B cell (primary cell): ENCODE measurements around the gene MAPKAP1. TPM values are rescaled to one million over a fixed set of nuclear protein-coding genes. Genes with fewer than 3 reads are reported as not detected.

Experiments used
- ATAC-seq: fragments of 200-7000 bp; cut with Tn5 transposase; one replicate; pipeline ENCODE4 v1.10.0; 2021; ENCODE audit warnings: low read depth, mild to moderate bottlenecking, moderate number of reproducible peaks, moderate library complexity
- CTCF ChIA-PET: fragments of 350-600 bp; sonication (Branson Sonifier 250); formaldehyde crosslinking; loops from one replicate; lab custom pipeline; 2021; ENCODE audit warnings: antibody characterized with exemption, inconsistent platforms; lab: Charles Lee
- POLR2A ChIA-PET: fragments of 350-600 bp; sonication (Branson Sonifier 250); formaldehyde crosslinking; loops from one replicate; lab custom pipeline; 2021; ENCODE audit warnings: antibody characterized with exemption; lab: Charles Lee
- DNase-seq: peaks from one replicate; pipeline ENCODE4 v3.0.0; 2013
- H2AFZ ChIP-seq: 2 replicates; pipeline ENCODE4 v1.6.1; 2012; ENCODE audit warnings: mild to moderate bottlenecking, low read depth, low read length; ENCODE audit not compliant: insufficient read depth, poor library complexity, severe bottlenecking
- H3K27ac ChIP-seq, 2 donors: 1 replicate in 1 of 2; 2 replicates in 1 of 2; pipeline ENCODE4 v1.5.1; 2012 to 2013; ENCODE audit warnings: low read length in 2 of 2, mild to moderate bottlenecking in 2 of 2, moderate library complexity in 1 of 2
- H3K27me3 ChIP-seq, 4 experiments: fragments of 200-600 bp in 1 of 4; sonication (generic) in 1 of 4; replicated peaks in 1 of 4; 1 replicate in 2 of 4; 2 replicates in 2 of 4; pipeline versions ENCODE4 v1.6.1 to v1.7.0; 2013 to 2016; ENCODE audit warnings: low read length in 3 of 4, mild to moderate bottlenecking in 2 of 4, mixed read lengths in 1 of 4, moderate library complexity in 1 of 4; ENCODE audit not compliant: insufficient read depth in 4 of 4, control insufficient read depth in 3 of 4; ENCODE audit errors: control extremely low read depth in 1 of 4
- H3K36me3 ChIP-seq, 2 experiments: replicated peaks in 1 of 2; 1 replicate in 1 of 2; 2 replicates in 1 of 2; pipeline versions ENCODE4 v1.6.1 to v1.7.1; 2013; ENCODE audit warnings: low read length in 1 of 2; ENCODE audit not compliant: insufficient read depth in 2 of 2, control insufficient read depth in 1 of 2; ENCODE audit errors: control extremely low read depth in 1 of 2, extremely low read depth in 1 of 2
- H3K4me1 ChIP-seq, 2 donors: fragments of 200-600 bp in 1 of 2; sonication (generic) in 1 of 2; 1 replicate in 1 of 2; 2 replicates in 1 of 2; pipeline versions ENCODE4 v1.5.1 to v1.6.1; 2013 to 2017; ENCODE audit warnings: low read length in 2 of 2; ENCODE audit not compliant: control insufficient read depth in 2 of 2, insufficient read depth in 2 of 2
- H3K4me2 ChIP-seq: replicated peaks from 2 replicates; pipeline ENCODE3; 2012; ENCODE audit warnings: mild to moderate bottlenecking, low read depth, low read length; ENCODE audit not compliant: poor library complexity, severe bottlenecking
- H3K4me3 ChIP-seq, 5 experiments: fragments of 200-600 bp in 1 of 5; sonication (generic) in 1 of 5; 1 replicate in 3 of 5; 2 replicates in 2 of 5; pipeline versions ENCODE4 v1.5.1 to v1.7.0; 2011 to 2016; ENCODE audit warnings: low read length in 4 of 5, mild to moderate bottlenecking in 4 of 5, low read depth in 2 of 5, control low read depth in 1 of 5, moderate library complexity in 1 of 5; ENCODE audit not compliant: insufficient read depth in 1 of 5; ENCODE audit errors: control extremely low read depth in 1 of 5, extremely low read depth in 1 of 5
- H3K79me2 ChIP-seq: fragments of 200-600 bp; sonication (generic); one replicate; pipeline ENCODE4 v1.6.0; 2016; ENCODE audit warnings: low read length; ENCODE audit not compliant: control insufficient read depth, insufficient read depth
- H3K9ac ChIP-seq: fragments of 200-600 bp; sonication (generic); 2 replicates; pipeline ENCODE4 v1.6.1; 2017; ENCODE audit warnings: mild to moderate bottlenecking, low read length, moderate library complexity
- H3K9me3 ChIP-seq, 3 donors: one replicate each; pipeline versions ENCODE4 v1.6.1 to v1.7.1; 2013; ENCODE audit warnings: low read length in 2 of 3; ENCODE audit not compliant: control insufficient read depth in 2 of 3, insufficient read depth in 1 of 3; ENCODE audit errors: control extremely low read depth in 1 of 3
- H4K20me1 ChIP-seq: 2 replicates; pipeline ENCODE4 v1.6.0; 2012; ENCODE audit warnings: mild to moderate bottlenecking, low read length; ENCODE audit not compliant: insufficient read depth, control insufficient read depth, poor library complexity, severe bottlenecking
- H3K27ac Mint-ChIP-seq: one replicate; pipeline ENCODE4 v1.8.0; 2021; ENCODE audit warnings: mixed read lengths
- H3K27me3 Mint-ChIP-seq: one replicate; pipeline ENCODE4 v1.8.0; 2021; ENCODE audit warnings: mixed read lengths
- H3K4me1 Mint-ChIP-seq: one replicate; pipeline ENCODE4 v1.8.0; 2021; ENCODE audit warnings: mixed read lengths
- H3K4me3 Mint-ChIP-seq: one replicate; pipeline ENCODE4 v1.8.0; 2021; ENCODE audit warnings: mixed read lengths
- H3K9me3 Mint-ChIP-seq: one replicate; pipeline ENCODE4 v1.8.0; 2022; ENCODE audit warnings: mixed read lengths; ENCODE audit not compliant: insufficient read depth
- CTCF ChIP-seq: fragments of 200-600 bp; IDR thresholded peaks from one replicate; pipeline ENCODE4 v1.8.0; 2022; ENCODE audit warnings: antibody characterized with exemption, mild to moderate bottlenecking
- EZH2 ChIP-seq: IDR thresholded peaks from 2 replicates; pipeline ENCODE4 v1.6.1; 2012; ENCODE audit warnings: borderline replicate concordance, low read depth, mild to moderate bottlenecking, moderate library complexity, low read length; ENCODE audit not compliant: insufficient read depth, poor library complexity, severe bottlenecking
- WGBS: methylation state at CpG from one replicate; pipeline ENCODE4 v1.1.5; 2013; ENCODE audit warnings: missing lambda C conversion rate; ENCODE audit not compliant: insufficient coverage; 5-methylcytosine and 5-hydroxymethylcytosine counted together
- intact Hi-C: fragments of 100-400 bp; cut with micrococcal nuclease; formaldehyde crosslinking; loops from one replicate; pipeline ENCODE4 v1.10.0; 2022
- polyA plus RNA-seq: library from polyadenylated mRNA; depleted of rRNA; stranded (reverse); fragments of >200 nt; gene quantifications from 2 replicates; pipeline ENCODE4 v1.2.3, GENCODE V29; 2012
- total RNA-seq, 2 donors: library from RNA; stranded (reverse); fragments of 120-200 nt in 1 of 2; gene quantifications; 1 replicate in 1 of 2; 2 replicates in 1 of 2; pipeline versions ENCODE4 v1.2.3 to v1.2.4, GENCODE V29; 2013 to 2022

MAPKAP1 gene
- total and polyA plus RNA-seq, 2 donors (not counting 1 experiment from before 2014, with no cell fraction given), result 51.6 to 62.4 TPM

GRCh38 chr9:125750627-125751011 lies 43.6 kb upstream of the MAPKAP1 start:
- no peaks in the 10 kb centered on the region for H3K27me3 ChIP-seq
- DNase-seq (no peak), ATAC-seq (no peak)
- peaks cover 49% of the 10 kb centered on the region for H3K79me2 ChIP-seq
- no peak for TF ChIP-seq CTCF
- no peak for TF ChIP-seq EZH2
- Mint-ChIP-seq H3K9me3 (no peaks in the 10 kb centered on the region), H3K27ac (no peak overlapping the region), H3K4me1 (peaks cover 38% of the 10 kb centered on the region), H3K4me3 (no peak overlapping the region), H3K27me3 (no peaks in the 10 kb centered on the region)
- CTCF ChIA-PET, result interaction anchor here (1.3 kb wide), 1 partner anchor 9 kb away, joined by 6 read pairs; no protein-coding TSS in a partner anchor
- intact Hi-C loops, result no loop called here
- no peak overlapping the region for H3K4me3 ChIP-seq
- H3K27ac ChIP-seq, result no peak overlapping the region
- H3K36me3 ChIP-seq, result no peaks in the 10 kb centered on the region
- no peaks in the 10 kb centered on the region for H3K9me3 ChIP-seq
- H3K4me2 ChIP-seq, result no peak overlapping the region
- H3K9ac ChIP-seq, result no peak overlapping the region
- WGBS, result 100% methylated on average over 1 of the region's 6 CpGs
- H2AFZ ChIP-seq, result no peak overlapping the region
- H3K4me1 ChIP-seq, result peaks cover 14 to 16% of the 10 kb centered on the region in 2 donors
- POLR2A ChIA-PET, result no interaction called here
- no peaks in the 10 kb centered on the region for H4K20me1 ChIP-seq

- DNase-seq (no peak), ATAC-seq (no peak)
- H3K9me3 Mint-ChIP-seq, result no peaks in the 10 kb centered on the region
- Histone ChIP-seq H3K27me3 (no peaks in the 10 kb centered on the region), H2AFZ (no peak overlapping the region), H3K9ac (no peak overlapping the region), H3K4me1 (peaks cover 16% of the 10 kb centered on the region in 2 donors), H3K27ac (no peak overlapping the region), H4K20me1 (no peaks in the 10 kb centered on the region), H3K4me3 (no peak overlapping the region), H3K4me2 (no peak overlapping the region), H3K79me2 (peaks cover 44% of the 10 kb centered on the region), H3K9me3 (no peaks in the 10 kb centered on the region), H3K36me3 (no peaks in the 10 kb centered on the region)
- no peak overlapping the region for H3K4me3 Mint-ChIP-seq
- intact Hi-C loops, result loop anchor here (5.0 kb wide), 6 partner anchors 118 to 972 kb away; partner anchors contain the start of gene GOLGA1
- H3K4me1 Mint-ChIP-seq, result peaks cover 42% of the 10 kb centered on the region
- no peaks in the 10 kb centered on the region for H3K27me3 Mint-ChIP-seq
- POLR2A ChIA-PET, result no interaction called here
- 86% methylated on average over 1 of the region's 4 CpGs for WGBS
- no peak overlapping the region for H3K27ac Mint-ChIP-seq
- TF ChIP-seq EZH2 (no peak), CTCF (no peak)
- CTCF ChIA-PET, result interaction anchor here (1.3 kb wide), 1 partner anchor 9 kb away, joined by 6 read pairs; no protein-coding TSS in a partner anchor
Measured at GRCh38 chr9:125749951-125750626, 43.1 kb upstream of the MAPKAP1 start.
